HEK293T (cell line): ENCODE measurements around the gene ZNF8.

ENCODE experiments used
- ARNT ChIP-seq: fragments of 450-650 bp; IDR thresholded peaks from 2 replicates; pipeline ENCODE4 v1.6.1; 2017; ENCODE audit warnings: mild to moderate bottlenecking
- BHLHE40 ChIP-seq: fragments of 450-650 bp; IDR thresholded peaks from 2 replicates; pipeline ENCODE4 v1.6.1; 2016; ENCODE audit warnings: mild to moderate bottlenecking, moderate library complexity, borderline replicate concordance
- CTBP1 ChIP-seq: fragments of 450-650 bp; IDR thresholded peaks from 2 replicates; pipeline ENCODE4 v1.6.1; 2016; ENCODE audit warnings: borderline replicate concordance
- ELF4 ChIP-seq: fragments of 450-650 bp; IDR thresholded peaks from 2 replicates; pipeline ENCODE4 v1.6.1; 2017; ENCODE audit warnings: antibody characterized with exemption
- FOXA1 ChIP-seq: fragments of 450-650 bp; IDR thresholded peaks from 2 replicates; pipeline ENCODE4 v1.6.1; 2016; ENCODE audit warnings: mild to moderate bottlenecking
- FOXK2 ChIP-seq: fragments of 450-650 bp; IDR thresholded peaks from 2 replicates; pipeline ENCODE4 v1.6.1; 2016; ENCODE audit warnings: mild to moderate bottlenecking
- FOXM1 ChIP-seq: fragments of 450-650 bp; IDR thresholded peaks from 2 replicates; pipeline ENCODE4 v1.6.1; 2017; ENCODE audit warnings: mild to moderate bottlenecking, borderline replicate concordance
- L3MBTL2 ChIP-seq: fragments of 450-650 bp; conservative IDR thresholded peaks from 2 replicates; pipeline ENCODE4 v1.6.1; 2016; ENCODE audit warnings: mild to moderate bottlenecking
- NFRKB ChIP-seq: fragments of 450-650 bp; IDR thresholded peaks from 2 replicates; pipeline ENCODE4 v1.6.1; 2016; ENCODE audit warnings: mild to moderate bottlenecking, moderate library complexity
- SP1 ChIP-seq: fragments of 450-650 bp; IDR thresholded peaks from 2 replicates; pipeline ENCODE4 v1.6.1; 2017
- SUZ12 ChIP-seq: fragments of 450-650 bp; IDR thresholded peaks from 2 replicates; pipeline ENCODE4 v1.6.1; 2016; ENCODE audit warnings: mild to moderate bottlenecking
- TARDBP ChIP-seq: fragments of 450-650 bp; IDR thresholded peaks from 2 replicates; pipeline ENCODE4 v1.6.1; 2016
- TF ChIP-seq, protein P1 (sequence below): fragments of 450-650 bp; IDR thresholded peaks from 2 replicates; pipeline ENCODE4 v1.6.1; 2016

DNA sequence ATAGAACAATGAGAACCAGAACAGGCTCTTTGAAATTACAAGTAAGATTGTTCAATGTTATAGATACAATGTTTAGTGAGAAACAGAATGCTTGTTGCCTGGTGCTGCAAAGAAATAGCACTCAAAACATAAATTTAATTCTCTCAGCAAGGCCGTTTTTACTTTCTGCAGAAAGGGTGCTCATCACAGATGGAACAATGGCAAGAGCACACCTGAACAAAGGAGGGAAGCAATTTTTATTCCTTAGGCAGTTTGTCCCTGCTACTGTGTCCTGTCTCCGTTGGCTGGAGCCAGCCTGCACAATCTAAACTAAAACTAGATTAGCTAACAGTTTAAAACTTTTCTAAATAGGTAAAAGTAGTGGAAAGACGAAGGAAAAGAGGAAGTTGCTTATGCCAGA is 10.4 kb upstream of the ZNF8 start:
- TF ChIP-seq ARNT (no peak), SUZ12 (no peak), TARDBP (no peak), FOXA1 (no peak), NFRKB (no peak), FOXM1 (no peak), SP1 (no peak), BHLHE40 (no peak), FOXK2 (no peak), CTBP1 (no peak), ELF4 (no peak), L3MBTL2 (no peak)
- TF ChIP-seq, protein P1, sequence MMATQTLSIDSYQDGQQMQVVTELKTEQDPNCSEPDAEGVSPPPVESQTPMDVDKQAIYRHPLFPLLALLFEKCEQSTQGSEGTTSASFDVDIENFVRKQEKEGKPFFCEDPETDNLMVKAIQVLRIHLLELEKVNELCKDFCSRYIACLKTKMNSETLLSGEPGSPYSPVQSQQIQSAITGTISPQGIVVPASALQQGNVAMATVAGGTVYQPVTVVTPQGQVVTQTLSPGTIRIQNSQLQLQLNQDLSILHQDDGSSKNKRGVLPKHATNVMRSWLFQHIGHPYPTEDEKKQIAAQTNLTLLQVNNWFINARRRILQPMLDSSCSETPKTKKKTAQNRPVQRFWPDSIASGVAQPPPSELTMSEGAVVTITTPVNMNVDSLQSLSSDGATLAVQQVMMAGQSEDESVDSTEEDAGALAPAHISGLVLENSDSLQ: no peak
